ENCODE results near the gene MRGPRX4. TPM values are rescaled to one million over a fixed set of nuclear protein-coding genes. Genes with fewer than 3 reads are reported as not detected.
"Not testable (repeated sequence)": the region's sequence is repeated elsewhere in the genome, so short reads cannot be mapped to it uniquely, and the experiment has no call there.

Gene MRGPRX4
- total RNA-seq, 2 donors from 2014 or later: not detected

DNA sequence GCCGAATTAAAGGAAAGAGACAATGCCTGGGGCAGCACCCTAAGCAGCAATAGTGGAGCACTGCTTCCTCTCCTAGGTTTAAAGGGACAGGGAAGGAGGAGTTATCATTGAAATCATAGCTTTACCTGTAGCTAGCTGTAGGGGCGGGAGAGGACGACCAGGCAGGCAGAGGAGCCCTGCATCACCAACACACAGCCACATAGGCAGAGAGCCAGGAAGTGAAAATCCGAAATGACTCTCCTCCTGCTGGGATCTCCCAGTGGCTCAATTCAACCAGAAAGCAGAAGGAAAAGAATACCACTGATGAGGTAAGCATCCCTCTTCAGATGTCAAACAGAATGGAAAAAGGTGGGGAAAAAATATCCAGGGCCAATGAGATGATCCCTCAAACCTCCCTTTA lies 20.4 kb downstream of the MRGPRX4 start:
- Mint-ChIP-seq H3K27ac (no peak overlapping the region), H3K4me1 (no peaks in the 10 kb centered on the region), H3K27me3 (ENCODE audit: insufficient read depth) (peaks cover 2% of the 10 kb centered on the region), H3K36me3 (ENCODE audit: low read depth) (no peaks in the 10 kb centered on the region), H3K9me3 (no peaks in the 10 kb centered on the region), H3K4me3 (no peak overlapping the region)
- no peak overlapping the region for H3K9ac ChIP-seq (ENCODE audit: extremely low read depth, low read length, poor library complexity, severe bottlenecking)
- H3K36me3 ChIP-seq (ENCODE audit: control insufficient read depth, insufficient read depth, low read length): no peaks in the 10 kb centered on the region
- no peaks in the 10 kb centered on the region for H3K4me1 ChIP-seq (ENCODE audit: control insufficient read depth, insufficient read depth, low read length)
- no peak overlapping the region for H3K4me3 ChIP-seq (ENCODE audit: low read length)
- peak; percentile 81 for DNase-seq
- 37 to 56% methylated on average over 2 to 4 of the region's 4 CpGs for WGBS, 2 experiments (ENCODE audit: insufficient coverage in 1 of 2, insufficient read length in 1 of 2)
- TF ChIP-seq, protein P1, sequence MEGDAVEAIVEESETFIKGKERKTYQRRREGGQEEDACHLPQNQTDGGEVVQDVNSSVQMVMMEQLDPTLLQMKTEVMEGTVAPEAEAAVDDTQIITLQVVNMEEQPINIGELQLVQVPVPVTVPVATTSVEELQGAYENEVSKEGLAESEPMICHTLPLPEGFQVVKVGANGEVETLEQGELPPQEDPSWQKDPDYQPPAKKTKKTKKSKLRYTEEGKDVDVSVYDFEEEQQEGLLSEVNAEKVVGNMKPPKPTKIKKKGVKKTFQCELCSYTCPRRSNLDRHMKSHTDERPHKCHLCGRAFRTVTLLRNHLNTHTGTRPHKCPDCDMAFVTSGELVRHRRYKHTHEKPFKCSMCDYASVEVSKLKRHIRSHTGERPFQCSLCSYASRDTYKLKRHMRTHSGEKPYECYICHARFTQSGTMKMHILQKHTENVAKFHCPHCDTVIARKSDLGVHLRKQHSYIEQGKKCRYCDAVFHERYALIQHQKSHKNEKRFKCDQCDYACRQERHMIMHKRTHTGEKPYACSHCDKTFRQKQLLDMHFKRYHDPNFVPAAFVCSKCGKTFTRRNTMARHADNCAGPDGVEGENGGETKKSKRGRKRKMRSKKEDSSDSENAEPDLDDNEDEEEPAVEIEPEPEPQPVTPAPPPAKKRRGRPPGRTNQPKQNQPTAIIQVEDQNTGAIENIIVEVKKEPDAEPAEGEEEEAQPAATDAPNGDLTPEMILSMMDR (conservative IDR thresholded peaks at IDR 0.05): peak; percentile 43
- H3K27ac ChIP-seq (ENCODE audit: low read depth, low read length): no peak overlapping the region
- no peaks in the 10 kb centered on the region for H3K9me3 ChIP-seq (ENCODE audit: control insufficient read depth, low read length)
- no peaks in the 10 kb centered on the region for H3K27me3 ChIP-seq (ENCODE audit: control insufficient read depth, insufficient read depth, low read length, poor library complexity, severe bottlenecking)

DNA sequence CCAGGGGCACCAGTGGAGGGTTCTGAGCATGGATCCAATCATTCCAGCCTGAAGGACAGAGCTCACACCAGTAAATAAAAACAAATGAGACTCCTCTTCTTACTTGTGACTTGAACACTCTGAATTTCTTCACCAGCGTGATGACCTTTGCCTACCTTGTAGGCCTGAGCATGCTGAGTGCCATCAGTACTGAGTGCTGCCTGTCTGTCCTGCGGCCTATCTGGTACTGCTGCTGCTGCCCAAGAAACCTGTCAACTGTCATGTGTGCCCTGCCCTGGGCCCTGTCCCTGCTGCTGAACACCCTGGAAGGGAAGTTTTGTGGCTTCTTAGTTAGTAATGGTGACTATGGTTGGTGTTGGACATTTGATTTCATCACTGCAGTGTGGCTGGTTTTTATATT lies 23.9 kb downstream of the MRGPRX4 start:
- H3K27ac Mint-ChIP-seq: no peak overlapping the region
- Histone ChIP-seq H3K9me3 (ENCODE audit: control insufficient read depth, low read length) (no peaks in the 10 kb centered on the region), H3K27me3 (ENCODE audit: control insufficient read depth, insufficient read depth, low read length, poor library complexity, severe bottlenecking) (no peaks in the 10 kb centered on the region), H3K36me3 (ENCODE audit: control insufficient read depth, insufficient read depth, low read length) (no peaks in the 10 kb centered on the region), H3K27ac (ENCODE audit: low read depth, low read length) (no peak overlapping the region), H3K4me1 (ENCODE audit: control insufficient read depth, insufficient read depth, low read length) (no peaks in the 10 kb centered on the region), H3K4me3 (ENCODE audit: low read length) (no peak overlapping the region), H3K9ac (ENCODE audit: extremely low read depth, low read length, poor library complexity, severe bottlenecking) (no peak overlapping the region)
- TF ChIP-seq, protein P1 (conservative IDR thresholded peaks at IDR 0.05): no peak
- H3K9me3 Mint-ChIP-seq: no peaks in the 10 kb centered on the region
- H3K27me3 Mint-ChIP-seq (ENCODE audit: insufficient read depth): peaks cover 2% of the 10 kb centered on the region
- no peaks in the 10 kb centered on the region for H3K36me3 Mint-ChIP-seq (ENCODE audit: low read depth)
- 89 to 92% methylated on average over 1 to 2 of the region's 2 CpGs for WGBS, 2 experiments (ENCODE audit: insufficient coverage in 1 of 2, insufficient read length in 1 of 2)
- no peak overlapping the region for H3K4me3 Mint-ChIP-seq
- H3K4me1 Mint-ChIP-seq: no peaks in the 10 kb centered on the region
- DNase-seq: no peak

DNA sequence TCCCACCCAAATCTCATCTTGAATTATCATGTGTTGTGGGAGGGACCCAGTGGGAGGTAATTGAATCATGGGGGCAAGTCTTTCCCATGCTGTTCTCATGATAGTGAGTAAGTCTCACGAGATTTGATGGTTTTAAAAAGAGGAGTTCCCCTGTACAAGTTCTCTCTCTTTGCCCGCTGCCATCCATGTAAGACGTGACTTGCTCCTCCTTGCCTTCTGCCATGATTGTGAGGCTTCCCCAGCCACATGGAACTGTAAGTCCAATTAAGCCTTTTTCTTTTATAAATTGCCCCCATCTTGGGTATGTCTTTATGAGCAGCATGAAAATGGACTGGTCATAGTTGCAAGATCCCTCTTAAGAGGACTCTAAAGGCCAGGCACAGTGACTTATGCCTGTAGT lies 25.1 kb downstream of the MRGPRX4 start:
- H3K4me1 ChIP-seq (ENCODE audit: control insufficient read depth, insufficient read depth, low read length): not testable (repeated sequence)

DNA sequence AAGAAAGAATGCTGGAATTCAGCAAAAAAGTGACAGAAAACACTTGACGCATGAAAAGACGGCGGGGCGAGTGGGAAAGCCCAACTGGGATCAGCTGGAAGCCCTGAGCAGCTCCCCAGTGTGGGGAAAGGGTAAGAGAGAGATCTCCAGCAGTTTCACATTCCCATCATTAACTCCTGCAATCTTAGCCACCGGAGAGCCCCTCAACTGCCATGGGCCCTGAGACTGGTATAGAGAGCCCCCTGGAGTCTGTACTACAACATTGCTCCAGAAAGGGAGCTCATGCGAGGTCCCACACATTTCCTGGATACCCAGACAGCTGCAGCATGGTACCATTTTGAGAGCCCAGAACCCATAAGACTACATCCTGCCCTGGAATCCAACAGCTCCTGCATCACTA lies 31.1 kb downstream of the MRGPRX4 start:
- Histone ChIP-seq H3K9me3 (ENCODE audit: control insufficient read depth, low read length) (no peaks in the 10 kb centered on the region), H3K27ac (ENCODE audit: low read depth, low read length) (no peak overlapping the region), H3K9ac (ENCODE audit: extremely low read depth, low read length, poor library complexity, severe bottlenecking) (no peak overlapping the region), H3K27me3 (ENCODE audit: control insufficient read depth, insufficient read depth, low read length, poor library complexity, severe bottlenecking) (no peaks in the 10 kb centered on the region), H3K36me3 (ENCODE audit: control insufficient read depth, insufficient read depth, low read length) (no peaks in the 10 kb centered on the region), H3K4me1 (ENCODE audit: control insufficient read depth, insufficient read depth, low read length) (no peaks in the 10 kb centered on the region), H3K4me3 (ENCODE audit: low read length) (no peak overlapping the region)
- TF ChIP-seq, protein P1 (conservative IDR thresholded peaks at IDR 0.05): peak; percentile 81
- Mint-ChIP-seq H3K4me3 (no peak overlapping the region), H3K36me3 (ENCODE audit: low read depth) (no peaks in the 10 kb centered on the region), H3K4me1 (no peaks in the 10 kb centered on the region), H3K9me3 (peaks cover 4% of the 10 kb centered on the region), H3K27me3 (ENCODE audit: insufficient read depth) (peaks cover 13% of the 10 kb centered on the region), H3K27ac (no peak overlapping the region)
- 0 to 14% methylated on average over 2 to 6 of the region's 6 CpGs for WGBS, 2 experiments (ENCODE audit: insufficient coverage in 1 of 2, insufficient read length in 1 of 2)
- DNase-seq: peak; percentile 83

More for the DNA sequence above, 25.1 kb downstream of the MRGPRX4 start:
- H3K36me3 ChIP-seq (ENCODE audit: control insufficient read depth, insufficient read depth, low read length); H3K4me3 ChIP-seq (ENCODE audit: low read length); H3K4me3 Mint-ChIP-seq; DNase-seq; H3K27me3 ChIP-seq (ENCODE audit: control insufficient read depth, insufficient read depth, low read length, poor library complexity, severe bottlenecking); H3K9me3 ChIP-seq (ENCODE audit: control insufficient read depth, low read length); H3K4me1 Mint-ChIP-seq; H3K9me3 Mint-ChIP-seq; H3K36me3 Mint-ChIP-seq (ENCODE audit: low read depth); H3K27ac ChIP-seq (ENCODE audit: low read depth, low read length); H3K27me3 Mint-ChIP-seq (ENCODE audit: insufficient read depth); H3K27ac Mint-ChIP-seq; H3K9ac ChIP-seq (ENCODE audit: extremely low read depth, low read length, poor library complexity, severe bottlenecking): not testable (repeated sequence)
- 45% methylated on average over 2 of the region's 3 CpGs; no CpG with 5 or more reads in 1 of the 2 experiments for WGBS, 2 experiments (ENCODE audit: insufficient coverage in 1 of 2, insufficient read length in 1 of 2)
